Measurements from ENCODE around the gene MAST4. TPM values are rescaled to one million over a fixed set of nuclear protein-coding genes. Genes with fewer than 3 reads are reported as not detected.

The MAST4 gene
- total and polyA plus RNA-seq, 2 of the 13 experiments (the other 11 are each of a cell fraction or from before 2014, with no cell fraction given): 3.4 to 3.7 TPM

DNA sequence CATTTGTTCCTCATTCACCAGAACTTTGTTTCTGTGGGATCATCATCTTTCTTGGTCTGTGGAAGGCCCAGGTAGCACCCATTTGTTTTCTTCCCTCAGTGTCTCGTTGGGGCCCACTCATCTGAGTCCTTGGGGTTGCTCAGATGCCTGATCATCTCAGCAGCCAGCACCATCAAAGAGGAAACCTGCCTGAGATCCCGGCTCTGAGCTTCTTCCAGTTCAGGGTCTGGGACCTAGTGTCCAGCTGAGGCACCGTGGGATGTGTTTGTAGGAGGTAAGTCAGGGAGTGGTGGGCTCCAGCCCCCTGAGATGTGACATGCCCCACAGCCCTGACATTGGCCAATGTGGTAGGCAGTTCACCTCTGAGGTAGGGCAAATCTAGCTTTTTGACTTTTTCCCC, 609.8 kb downstream of the MAST4 start:
- no TSS peak for BruUV-seq (replicated peaks)
- Histone ChIP-seq H3K9me3 (ENCODE audit: low read length) (no peaks in the 10 kb centered on the region; the same call in 1 of the 2 replicates), H3K4me3 (replicated peaks in 1 of 3; ENCODE audit: insufficient read depth in 1 of 3, low read depth in 2 of 3, low read length in 3 of 3) (no peak overlapping the region), H3K27ac (ENCODE audit: extremely low read length, insufficient read depth, low read length) (no peak overlapping the region), H3K36me3 (replicated peaks in 1 of 2; ENCODE audit: control insufficient read depth in 1 of 2, insufficient read depth in 2 of 2, low read length in 2 of 2) (no peaks in the 10 kb centered on the region), H2AFZ (ENCODE audit: low read length) (no peak overlapping the region), H3K27me3 (ENCODE audit: control insufficient read depth in 1 of 2, insufficient read depth in 2 of 2, low read length in 2 of 2) (no peaks in the 10 kb centered on the region), H3K4me1 (ENCODE audit: insufficient read depth, low read length) (peaks cover 5% of the 10 kb centered on the region; the same call in 1 of the 2 replicates), H3K9ac (ENCODE audit: insufficient read depth, low read depth, low read length) (no peak overlapping the region), H4K20me1 (ENCODE audit: insufficient read depth, low read length) (no peaks in the 10 kb centered on the region), H3K4me2 (ENCODE audit: low read depth, low read length) (no peak overlapping the region), H3K79me2 (ENCODE audit: insufficient read depth, low read length) (no peaks in the 10 kb centered on the region)
- no peak for FAIRE-seq
- intact Hi-C loops (cut with micrococcal nuclease; ENCODE audit: unreplicated experiment) (no loop called here), in situ Hi-C loops (cut with HindIII; ENCODE audit: extremely low pct_ligation_motif_present, low pct_unique_long_range_greater_than_20kb) (loop anchor here (10.0 kb wide), 1 partner anchor 221 kb away; no protein-coding TSS in a partner anchor)
- DNase-seq (ENCODE audit: low spot score): no peak
- 28% methylated on average over 3 of the region's 3 CpGs for WGBS (ENCODE audit: low lambda C conversion rate)
- ChIA-PET POLR2A (no interaction called here), CTCF (ENCODE audit: low intra/inter-chr PET ratio, low total read pairs) (no interaction called here)
- TF ChIP-seq ATAD3A (CRISPR knock-in tag; IDR thresholded peaks at IDR 0.05) (no peak), HDAC6 (IDR thresholded peaks at IDR 0.05; ENCODE audit: low read depth, low read length) (no peak), GATAD2A (CRISPR knock-in tag; IDR thresholded peaks at IDR 0.05) (no peak), PTBP1 (IDR thresholded peaks at IDR 0.05; ENCODE audit: low read depth, low read length, poor library complexity, severe bottlenecking) (no peak), PCBP1 (IDR thresholded peaks at IDR 0.05; ENCODE audit: borderline replicate concordance, low read depth, low read length) (no peak), MXD3 (CRISPR knock-in tag; IDR thresholded peaks at IDR 0.05) (no peak), ZFP62 (CRISPR knock-in tag; IDR thresholded peaks at IDR 0.05) (no peak), ZNF124 (CRISPR knock-in tag; IDR thresholded peaks at IDR 0.05) (no peak), AFF4 (CRISPR knock-in tag; IDR thresholded peaks at IDR 0.05) (no peak), HES4 (CRISPR knock-in tag; IDR thresholded peaks at IDR 0.05; ENCODE audit: borderline replicate concordance) (no peak), KDM5A (IDR thresholded peaks at IDR 0.05; ENCODE audit: borderline replicate concordance, low read length) (no peak)
- TF ChIP-seq, protein P1, sequence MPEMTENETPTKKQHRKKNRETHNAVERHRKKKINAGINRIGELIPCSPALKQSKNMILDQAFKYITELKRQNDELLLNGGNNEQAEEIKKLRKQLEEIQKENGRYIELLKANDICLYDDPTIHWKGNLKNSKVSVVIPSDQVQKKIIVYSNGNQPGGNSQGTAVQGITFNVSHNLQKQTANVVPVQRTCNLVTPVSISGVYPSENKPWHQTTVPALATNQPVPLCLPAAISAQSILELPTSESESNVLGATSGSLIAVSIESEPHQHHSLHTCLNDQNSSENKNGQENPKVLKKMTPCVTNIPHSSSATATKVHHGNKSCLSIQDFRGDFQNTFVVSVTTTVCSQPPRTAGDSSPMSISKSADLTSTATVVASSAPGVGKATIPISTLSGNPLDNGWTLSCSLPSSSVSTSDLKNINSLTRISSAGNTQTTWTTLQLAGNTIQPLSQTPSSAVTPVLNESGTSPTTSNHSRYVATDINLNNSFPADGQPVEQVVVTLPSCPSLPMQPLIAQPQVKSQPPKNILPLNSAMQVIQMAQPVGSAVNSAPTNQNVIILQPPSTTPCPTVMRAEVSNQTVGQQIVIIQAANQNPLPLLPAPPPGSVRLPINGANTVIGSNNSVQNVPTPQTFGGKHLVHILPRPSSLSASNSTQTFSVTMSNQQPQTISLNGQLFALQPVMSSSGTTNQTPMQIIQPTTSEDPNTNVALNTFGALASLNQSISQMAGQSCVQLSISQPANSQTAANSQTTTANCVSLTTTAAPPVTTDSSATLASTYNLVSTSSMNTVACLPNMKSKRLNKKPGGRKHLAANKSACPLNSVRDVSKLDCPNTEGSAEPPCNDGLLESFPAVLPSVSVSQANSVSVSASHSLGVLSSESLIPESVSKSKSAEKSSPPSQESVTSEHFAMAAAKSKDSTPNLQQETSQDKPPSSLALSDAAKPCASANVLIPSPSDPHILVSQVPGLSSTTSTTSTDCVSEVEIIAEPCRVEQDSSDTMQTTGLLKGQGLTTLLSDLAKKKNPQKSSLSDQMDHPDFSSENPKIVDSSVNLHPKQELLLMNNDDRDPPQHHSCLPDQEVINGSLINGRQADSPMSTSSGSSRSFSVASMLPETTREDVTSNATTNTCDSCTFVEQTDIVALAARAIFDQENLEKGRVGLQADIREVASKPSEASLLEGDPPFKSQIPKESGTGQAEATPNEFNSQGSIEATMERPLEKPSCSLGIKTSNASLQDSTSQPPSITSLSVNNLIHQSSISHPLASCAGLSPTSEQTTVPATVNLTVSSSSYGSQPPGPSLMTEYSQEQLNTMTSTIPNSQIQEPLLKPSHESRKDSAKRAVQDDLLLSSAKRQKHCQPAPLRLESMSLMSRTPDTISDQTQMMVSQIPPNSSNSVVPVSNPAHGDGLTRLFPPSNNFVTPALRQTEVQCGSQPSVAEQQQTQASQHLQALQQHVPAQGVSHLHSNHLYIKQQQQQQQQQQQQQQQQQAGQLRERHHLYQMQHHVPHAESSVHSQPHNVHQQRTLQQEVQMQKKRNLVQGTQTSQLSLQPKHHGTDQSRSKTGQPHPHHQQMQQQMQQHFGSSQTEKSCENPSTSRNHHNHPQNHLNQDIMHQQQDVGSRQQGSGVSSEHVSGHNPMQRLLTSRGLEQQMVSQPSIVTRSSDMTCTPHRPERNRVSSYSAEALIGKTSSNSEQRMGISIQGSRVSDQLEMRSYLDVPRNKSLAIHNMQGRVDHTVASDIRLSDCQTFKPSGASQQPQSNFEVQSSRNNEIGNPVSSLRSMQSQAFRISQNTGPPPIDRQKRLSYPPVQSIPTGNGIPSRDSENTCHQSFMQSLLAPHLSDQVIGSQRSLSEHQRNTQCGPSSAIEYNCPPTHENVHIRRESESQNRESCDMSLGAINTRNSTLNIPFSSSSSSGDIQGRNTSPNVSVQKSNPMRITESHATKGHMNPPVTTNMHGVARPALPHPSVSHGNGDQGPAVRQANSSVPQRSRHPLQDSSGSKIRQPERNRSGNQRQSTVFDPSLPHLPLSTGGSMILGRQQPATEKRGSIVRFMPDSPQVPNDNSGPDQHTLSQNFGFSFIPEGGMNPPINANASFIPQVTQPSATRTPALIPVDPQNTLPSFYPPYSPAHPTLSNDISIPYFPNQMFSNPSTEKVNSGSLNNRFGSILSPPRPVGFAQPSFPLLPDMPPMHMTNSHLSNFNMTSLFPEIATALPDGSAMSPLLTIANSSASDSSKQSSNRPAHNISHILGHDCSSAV (CRISPR knock-in tag; IDR thresholded peaks at IDR 0.05; ENCODE audit: borderline replicate concordance): no peak
- no peak for ATAC-seq

Measured in HepG2 (cell line).